GM21723 (cell line): ENCODE measurements around the gene ADAMTS4.
A peak's percentile ranks its signal among the peaks of the same experiment; 100 is the strongest.

Experiments used
- ATAC-seq: cut with Tn5 transposase; IDR thresholded peaks from one replicate; pipeline ENCODE4 v1.9.1; 2021; ENCODE audit warnings: mild to moderate bottlenecking, moderate library complexity; ENCODE audit not compliant: unreplicated experiment

Gene ADAMTS4

GRCh38 chr1:161222175-161223019, 23.5 kb upstream of the ADAMTS4 start:
- no peak for ATAC-seq

DNA sequence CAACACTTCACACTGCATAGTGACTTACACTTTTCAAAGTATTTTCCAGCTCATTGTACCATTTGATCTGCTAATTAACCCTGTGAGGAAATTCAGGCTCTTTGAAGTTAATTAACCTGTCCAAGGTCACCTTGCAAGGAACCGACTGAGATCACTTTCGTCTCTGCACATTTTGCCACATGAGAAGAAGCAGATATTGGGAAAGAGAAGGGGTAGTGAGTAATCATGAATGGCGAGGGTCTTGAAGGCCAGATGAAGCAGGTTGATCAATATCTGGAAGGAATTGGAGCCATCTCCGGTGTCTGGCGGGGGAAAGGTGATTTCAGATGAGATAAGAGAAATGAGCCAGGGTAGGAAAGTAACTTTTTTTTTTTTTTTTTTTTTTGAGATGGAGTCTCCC, 21.1 kb upstream of the ADAMTS4 start:
- ATAC-seq = no peak

DNA sequence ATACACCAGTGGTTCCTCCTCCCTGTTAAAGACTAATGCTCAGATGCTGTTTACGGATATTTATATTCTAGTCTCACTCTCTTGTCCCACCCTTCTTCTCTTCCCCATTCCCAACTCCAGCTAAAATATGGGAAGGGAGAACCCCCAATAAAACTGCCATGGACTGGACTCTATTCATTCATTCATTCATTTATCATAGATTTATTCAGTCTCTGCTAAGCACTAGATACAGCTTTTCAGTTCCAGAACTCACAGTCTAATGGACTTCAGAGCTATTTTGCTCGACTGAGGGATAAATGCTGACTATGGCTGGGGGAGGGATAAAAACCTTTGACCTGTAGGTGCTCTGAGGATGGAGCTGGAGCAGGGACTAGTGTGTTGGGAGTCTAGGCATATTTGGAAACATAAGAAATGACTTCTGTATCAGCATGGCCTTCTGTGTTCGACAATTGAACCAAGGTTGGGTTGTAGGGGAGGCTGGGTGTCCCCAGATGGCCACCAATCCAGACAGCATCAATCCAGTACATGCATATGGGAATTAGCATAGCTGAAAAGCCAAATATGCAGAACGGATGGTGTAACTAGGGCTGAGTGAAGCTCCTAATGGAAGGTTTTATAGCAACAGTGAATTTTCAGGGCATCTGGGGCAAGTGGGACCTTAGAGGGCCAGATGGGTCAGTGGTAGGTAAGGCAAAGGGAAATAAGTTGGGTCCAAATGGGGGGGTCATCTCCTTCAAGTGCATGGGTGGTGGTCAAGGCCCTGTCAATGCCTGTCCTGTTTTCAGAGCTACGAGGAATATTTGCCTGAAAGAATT, 20.4 kb upstream of the ADAMTS4 start:
- ATAC-seq = no peak

DNA sequence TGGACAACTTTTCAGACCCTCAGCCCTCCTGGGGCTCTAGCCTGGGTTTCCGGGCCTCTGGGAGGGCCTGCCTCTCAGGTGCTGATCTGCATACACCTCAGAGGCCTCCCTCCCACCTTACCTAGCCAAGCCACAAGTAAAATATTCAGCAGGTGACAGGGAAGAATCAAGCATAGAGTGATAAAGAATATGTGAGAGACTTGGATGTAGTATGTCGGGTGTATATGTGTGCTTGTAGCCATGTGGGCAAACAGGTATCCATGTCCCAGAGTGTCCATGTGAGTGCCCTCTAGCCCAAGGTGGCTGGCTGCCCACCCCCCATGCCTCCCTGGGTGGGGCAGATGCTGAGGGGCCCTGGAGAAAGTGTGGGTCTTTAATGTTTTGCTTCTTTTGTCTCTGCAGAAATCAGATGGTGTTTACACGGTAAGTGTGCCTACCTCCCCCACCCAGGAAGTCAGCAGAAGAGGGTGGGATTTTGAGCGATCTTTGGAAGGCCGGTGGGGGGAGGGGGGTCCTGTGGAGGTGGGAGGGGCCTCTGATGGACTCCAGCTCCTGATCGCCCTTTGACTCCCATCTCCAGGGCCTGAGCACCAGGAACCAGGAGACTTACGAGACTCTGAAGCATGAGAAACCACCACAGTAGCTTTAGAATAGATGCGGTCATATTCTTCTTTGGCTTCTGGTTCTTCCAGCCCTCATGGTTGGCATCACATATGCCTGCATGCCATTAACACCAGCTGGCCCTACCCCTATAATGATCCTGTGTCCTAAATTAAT, 19.6 kb upstream of the ADAMTS4 start:
- no peak for ATAC-seq

GRCh38 chr1:161217831-161218230, 19.0 kb upstream of the ADAMTS4 start:
- no peak for ATAC-seq

GRCh38 chr1:161216945-161217712, 18.3 kb upstream of the ADAMTS4 start:
- ATAC-seq = peak; percentile 85

DNA sequence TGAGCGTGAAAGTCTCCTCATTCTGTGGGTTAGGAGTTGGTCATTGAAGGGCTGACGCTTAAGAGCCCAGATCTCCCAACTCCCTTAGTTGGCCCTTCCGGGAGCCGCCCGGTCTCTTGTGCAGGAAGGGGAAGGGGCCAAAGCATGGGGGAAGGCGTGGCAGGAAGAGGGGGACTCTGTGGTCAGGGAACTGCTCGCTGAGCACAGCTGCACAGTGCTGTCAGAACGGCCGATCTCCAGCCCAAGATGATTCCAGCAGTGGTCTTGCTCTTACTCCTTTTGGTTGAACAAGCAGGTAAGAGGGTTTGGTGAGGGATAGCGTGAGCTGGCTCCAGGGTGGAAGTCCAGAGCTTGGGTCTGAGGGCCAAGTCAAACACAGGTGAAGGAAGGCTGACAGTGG, 16.2 kb upstream of the ADAMTS4 start, which contains the start of gene FCER1G:
Gene FCER1G, plus strand, starts transcription at position 220 of the 400 bp plus-strand sequence. Its CDS starts 27 bp downstream, at position 247.
- no peak for ATAC-seq

- no peak for ATAC-seq
Observed at GRCh38 chr1:161214369-161214768, 15.5 kb upstream of the ADAMTS4 start.

GRCh38 chr1:161209790-161210409, 11.0 kb upstream of the ADAMTS4 start:
- ATAC-seq = peak; percentile 72

DNA sequence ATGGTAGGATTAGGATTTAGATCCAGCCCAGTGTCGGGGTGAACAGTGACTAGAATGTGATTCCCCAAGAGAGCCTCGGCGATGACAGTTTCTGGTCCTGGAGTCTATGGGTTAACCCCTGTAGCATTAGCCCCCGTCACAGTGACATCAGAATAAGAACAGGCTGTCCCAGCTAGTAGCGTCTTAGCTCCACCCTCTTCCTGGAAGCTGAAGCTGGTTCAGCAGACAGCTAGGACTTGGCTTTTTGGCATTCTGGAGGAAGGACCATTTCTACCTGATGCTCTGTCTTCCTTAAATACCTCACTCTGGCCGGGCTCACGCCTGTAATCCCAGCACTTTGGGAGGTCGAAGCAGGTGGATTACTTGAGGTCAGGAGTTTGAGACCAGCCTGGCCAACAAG, 8.3 kb upstream of the ADAMTS4 start:
- ATAC-seq = no peak

DNA sequence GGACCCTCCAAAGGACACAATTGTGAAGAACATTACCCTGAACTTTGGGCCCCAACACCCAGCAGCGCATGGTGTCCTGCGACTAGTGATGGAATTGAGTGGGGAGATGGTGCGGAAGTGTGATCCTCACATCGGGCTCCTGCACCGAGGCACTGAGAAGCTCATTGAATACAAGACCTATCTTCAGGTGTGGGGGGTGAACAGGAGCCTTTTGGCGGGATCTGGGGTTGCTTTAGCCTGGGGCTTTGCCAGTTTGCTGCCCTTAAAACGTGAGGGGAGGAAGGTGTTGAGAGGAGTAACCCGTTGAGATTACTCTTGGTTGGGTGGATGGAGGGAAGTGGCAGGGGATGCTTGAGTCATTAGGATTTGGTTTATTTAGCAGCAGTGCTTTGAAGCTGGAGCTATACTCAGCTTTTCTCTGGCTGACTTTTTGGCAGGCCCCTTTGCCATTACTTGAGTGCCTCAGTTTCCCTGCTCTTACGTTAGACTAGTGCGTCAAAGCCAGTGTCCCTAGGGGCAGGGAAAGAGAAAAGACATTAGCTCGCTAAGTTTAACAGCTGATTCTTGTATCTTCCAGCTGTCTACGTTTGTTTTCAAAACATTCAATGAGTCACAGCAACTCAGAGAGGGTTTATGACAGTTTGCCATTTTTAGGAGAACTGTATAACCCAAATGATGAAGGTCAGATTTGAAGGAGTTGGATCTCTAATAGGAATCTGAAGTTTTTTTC, 7.7 kb upstream of the ADAMTS4 start:
- no peak for ATAC-seq

DNA sequence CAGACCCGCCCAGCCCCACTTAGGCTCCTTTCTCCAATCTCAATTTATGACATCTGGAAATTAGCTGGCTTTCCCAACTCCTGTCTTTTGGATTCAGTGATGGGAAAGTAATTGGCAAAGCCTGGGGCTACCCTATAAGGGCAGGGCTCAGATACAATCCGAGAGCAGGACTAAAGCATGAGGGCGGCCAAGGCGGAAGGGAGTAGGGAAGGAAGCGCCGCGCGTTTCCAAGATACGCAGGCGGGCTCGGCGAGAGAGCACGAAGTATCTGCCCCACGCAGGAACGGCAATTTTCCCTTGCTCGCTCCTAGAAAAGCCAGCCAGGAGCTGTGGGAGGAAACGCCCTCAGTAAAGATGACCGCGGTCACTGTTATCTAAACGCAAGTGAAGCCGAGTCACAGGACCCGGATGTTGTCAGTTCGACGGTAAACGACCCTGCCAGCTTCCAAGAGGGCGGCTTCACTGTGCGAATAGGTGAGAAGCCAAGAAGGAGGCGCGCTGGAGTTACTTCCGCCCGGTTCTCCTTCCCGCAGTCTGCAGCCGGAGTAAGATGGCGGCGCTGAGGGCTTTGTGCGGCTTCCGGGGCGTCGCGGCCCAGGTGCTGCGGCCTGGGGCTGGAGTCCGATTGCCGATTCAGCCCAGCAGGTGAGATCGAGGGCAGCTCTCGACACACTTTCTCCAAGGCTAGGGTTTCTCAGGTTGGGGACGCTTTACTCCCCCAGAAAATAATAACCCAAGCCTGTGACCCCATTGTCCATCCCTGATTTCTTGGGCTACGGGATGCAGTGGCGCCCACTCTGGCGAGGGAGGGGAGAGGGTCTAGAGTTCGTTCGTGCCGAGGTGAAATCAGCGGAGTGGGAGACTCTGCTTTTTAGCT, 3.2 kb upstream of the ADAMTS4 start, which contains the start of gene NDUFS2:
Gene NDUFS2, plus strand, starts transcription at position 532 of the 877 bp plus-strand sequence. Its CDS starts 19 bp downstream, at position 551.
- ATAC-seq = peak; percentile 95

DNA sequence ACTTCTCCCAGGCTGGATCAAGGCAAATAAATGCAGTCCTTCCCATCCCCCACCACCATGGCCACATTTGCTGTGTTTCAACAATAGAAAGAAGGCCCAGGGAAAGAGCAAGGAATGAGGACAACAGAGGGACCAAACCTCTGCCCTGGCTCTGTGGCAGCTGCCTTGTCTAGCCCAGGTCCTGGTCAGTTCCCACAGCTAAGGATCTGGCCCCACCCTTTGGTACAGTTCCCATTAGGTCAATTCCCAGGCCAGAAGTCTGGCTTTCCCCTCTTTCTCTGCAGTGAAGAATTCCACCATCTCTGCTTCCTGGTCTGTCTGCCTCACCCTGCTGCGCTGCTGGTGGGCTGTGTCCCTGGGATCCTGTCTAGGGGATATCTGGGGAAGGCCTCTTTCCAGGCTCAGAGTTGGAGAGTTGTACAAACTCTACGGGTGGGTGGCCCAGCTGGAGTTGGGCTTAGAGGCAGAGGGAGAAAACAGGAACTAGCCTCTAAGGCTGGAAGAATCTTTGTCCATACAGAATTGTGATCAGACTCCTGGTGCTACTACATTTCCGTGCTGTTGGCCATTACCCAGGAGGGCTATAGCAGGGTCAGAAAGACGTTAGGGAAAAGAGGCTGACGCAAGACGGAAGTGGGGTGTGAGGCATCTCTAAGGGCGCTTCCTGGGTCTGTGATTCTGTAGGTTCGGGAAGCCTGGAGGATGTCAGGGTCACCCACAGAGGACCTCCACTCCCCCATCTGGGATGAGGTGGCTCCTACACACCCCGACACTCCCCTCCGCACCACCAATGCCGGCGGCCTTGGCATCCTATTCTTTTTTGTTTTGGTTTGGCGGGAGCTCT, 2.4 kb upstream of the ADAMTS4 start:
- no peak for ATAC-seq

DNA sequence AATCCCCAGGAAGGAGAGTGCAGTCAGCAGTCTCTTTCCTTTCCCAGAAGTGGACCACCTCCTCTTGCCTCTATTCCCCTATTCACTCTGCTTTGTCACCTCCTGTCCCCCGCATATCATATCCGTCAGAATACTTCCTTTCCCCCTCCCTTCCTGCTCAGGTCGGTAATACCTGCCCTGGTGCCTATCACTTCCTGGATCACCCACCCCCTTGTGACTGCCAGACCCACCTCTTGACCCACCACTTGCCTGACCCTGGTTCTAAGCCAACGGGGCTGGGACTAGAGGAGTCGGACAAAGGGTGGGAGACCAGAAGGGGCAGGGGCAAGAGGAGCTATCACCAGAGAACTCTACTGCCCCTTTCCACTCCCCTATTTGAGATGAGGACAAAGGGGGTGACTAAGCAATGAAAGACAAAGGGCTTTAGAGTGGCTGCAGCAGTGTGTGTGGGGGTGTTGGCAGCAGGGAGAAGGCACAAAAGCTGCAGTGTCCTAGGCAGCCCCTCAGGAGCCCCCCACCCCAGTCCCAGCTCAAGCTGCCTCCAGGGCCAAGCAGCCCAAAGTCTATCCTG, 1.7 kb upstream of the ADAMTS4 start:
- no peak for ATAC-seq

DNA sequence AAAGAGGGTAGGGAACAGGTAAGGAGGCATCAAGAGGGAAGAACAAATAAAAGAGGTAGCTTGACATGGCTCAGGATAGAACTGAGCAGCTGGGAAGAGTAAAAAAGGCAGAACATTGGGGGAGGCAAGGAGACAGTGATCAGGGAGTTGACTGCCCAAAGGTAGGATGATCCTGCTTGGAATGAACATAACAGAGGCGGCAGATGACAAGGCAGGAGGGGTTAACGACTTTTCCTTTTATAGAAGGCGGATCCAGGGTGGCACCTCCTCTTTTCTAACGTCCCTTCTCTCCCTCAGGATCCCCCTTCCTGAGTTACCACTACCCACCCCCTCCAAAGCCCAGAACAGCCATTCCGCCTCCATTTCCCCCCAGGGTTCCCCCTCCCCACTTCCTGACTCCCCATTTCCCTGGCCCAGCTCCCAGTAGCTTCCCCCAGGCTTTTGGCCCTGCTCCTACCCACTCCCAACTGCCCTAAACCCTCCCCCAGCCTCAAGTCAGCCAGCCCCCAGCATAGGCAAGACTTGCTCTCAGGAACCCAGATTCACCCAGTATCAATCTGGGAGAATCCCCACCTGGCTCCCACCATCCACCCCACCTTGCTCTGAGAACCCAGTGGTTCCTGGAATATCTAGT, 769 bp upstream of the ADAMTS4 start:
- ATAC-seq = no peak

GRCh38 chr1:161198194-161198896, 509 bp downstream of the ADAMTS4 start:
- ATAC-seq = no peak
